PC-9 (cell line): ENCODE data around the gene MACROD1. TPM values are rescaled to one million over a fixed set of nuclear protein-coding genes. Genes with fewer than 3 reads are reported as not detected.

Experiments used
- BruUV-seq: library from RNA; stranded (reverse); fragments of 400-500 nt; replicated peaks from 2 replicates; lab custom pipeline; 2021; lab: Mats Ljungman, UMichigan
- CTCF ChIA-PET: fragments of 300-600 bp; sonication (Branson Sonifier 250); formaldehyde crosslinking; loops from one replicate; lab custom pipeline; 2022; ENCODE audit warnings: antibody characterized with exemption; lab: Charles Lee
- POLR2A ChIA-PET: fragments of 300-600 bp; sonication (Branson Sonifier 250); formaldehyde crosslinking; loops from one replicate; lab custom pipeline; 2022; ENCODE audit warnings: antibody characterized with exemption; ENCODE audit not compliant: unreplicated experiment; lab: Charles Lee
- DNase-seq, 2 experiments: peaks; one replicate each; pipeline versions ENCODE4 v3.0.0 to v3.0.0-alpha.2; 2015 to 2022; ENCODE audit warnings: mixed read lengths in 1 of 2
- H2AFZ ChIP-seq: fragments of 200-600 bp; sonication (generic); 2 replicates; pipeline ENCODE4 v1.8.1; 2017; ENCODE audit warnings: antibody characterized with exemption
- H3F3A ChIP-seq: fragments of 200-600 bp; sonication (generic); 2 replicates; pipeline ENCODE4 v1.8.1; 2017; ENCODE audit warnings: antibody characterized with exemption, mild to moderate bottlenecking, low read depth; ENCODE audit not compliant: insufficient read depth
- H3K27ac ChIP-seq: fragments of 200-600 bp; sonication (generic); 2 replicates; pipeline ENCODE4 v1.6.1; 2016; ENCODE audit warnings: mixed run types
- H3K27me3 ChIP-seq: fragments of 200-600 bp; sonication (generic); 2 replicates; pipeline ENCODE4 v1.6.1; 2016; ENCODE audit warnings: low read depth, mixed run types; ENCODE audit not compliant: insufficient read depth
- H3K36me3 ChIP-seq: fragments of 200-600 bp; sonication (generic); 2 replicates; pipeline ENCODE4 v1.6.1; 2016; ENCODE audit warnings: low read depth, mixed run types
- H3K4me1 ChIP-seq: fragments of 200-600 bp; sonication (generic); replicated peaks from 2 replicates; pipeline ENCODE4 v1.6.1; 2016; ENCODE audit warnings: mixed run types; ENCODE audit not compliant: insufficient read depth
- H3K4me2 ChIP-seq: fragments of 200-600 bp; sonication (generic); 2 replicates; pipeline ENCODE4 v1.6.1; 2017; ENCODE audit warnings: mixed run types
- H3K4me3 ChIP-seq: fragments of 200-600 bp; sonication (generic); 2 replicates; pipeline ENCODE4 v1.6.1; 2016; ENCODE audit warnings: mixed run types
- H3K79me2 ChIP-seq: fragments of 200-600 bp; sonication (generic); 2 replicates; pipeline ENCODE4 v1.6.1; 2017; ENCODE audit warnings: low read depth, mixed run types
- H3K9me2 ChIP-seq: fragments of 200-600 bp; sonication (generic); 2 replicates; pipeline ENCODE4 v1.8.1; 2017; ENCODE audit warnings: mild to moderate bottlenecking; ENCODE audit not compliant: insufficient read depth
- H3K9me3 ChIP-seq: fragments of 200-600 bp; sonication (generic); 2 replicates; pipeline ENCODE4 v1.8.1; 2016; ENCODE audit warnings: low read depth; ENCODE audit not compliant: insufficient read depth
- H4K20me1 ChIP-seq: fragments of 200-600 bp; sonication (generic); 2 replicates; pipeline ENCODE4 v1.8.1; 2017; ENCODE audit not compliant: insufficient read depth
- EZH2 ChIP-seq: fragments of 200-600 bp; sonication (generic); IDR thresholded peaks from 2 replicates; pipeline ENCODE4 v1.8.0; 2017; ENCODE audit warnings: antibody characterized with exemption, low read depth
- intact Hi-C: fragments of 100-400 bp; cut with micrococcal nuclease; formaldehyde crosslinking; loops from one replicate; pipeline ENCODE4 v1.10.0; 2022; ENCODE audit not compliant: unreplicated experiment
- total RNA-seq: library from RNA; stranded (reverse); gene quantifications from 2 replicates; pipeline ENCODE4 v1.2.3, GENCODE V29; 2021
- TF ChIP-seq, protein P1 (sequence below): fragments of 200-600 bp; sonication (generic); conservative IDR thresholded peaks from 2 replicates; pipeline ENCODE4 v1.6.1; 2017; ENCODE audit warnings: mixed run types, antibody characterized with exemption, mild to moderate bottlenecking, moderate library complexity

The MACROD1 gene
- total RNA-seq, 1 experiment from 2014 or later = 41.0 TPM

- BruUV-seq = no TSS peak
- intact Hi-C loops = no loop called here
These were observed 56.6 kb downstream of the MACROD1 start for GRCh38 chr11:64109332-64109731.

GRCh38 chr11:64107303-64107702 lies 58.6 kb downstream of the MACROD1 start:
- POLR2A ChIA-PET = no interaction called here
- Histone ChIP-seq H2AFZ (no peak overlapping the region), H3K79me2 (no peaks in the 10 kb centered on the region), H3K9me2 (no peaks in the 10 kb centered on the region), H4K20me1 (peaks cover 50% of the 10 kb centered on the region), H3K9me3 (no peaks in the 10 kb centered on the region), H3K27me3 (no peaks in the 10 kb centered on the region), H3K4me2 (no peak overlapping the region), H3F3A (no peaks in the 10 kb centered on the region), H3K27ac (no peak overlapping the region), H3K4me3 (no peak overlapping the region), H3K4me1 (no peaks in the 10 kb centered on the region), H3K36me3 (no peaks in the 10 kb centered on the region)
- intact Hi-C loops = no loop called here
- DNase-seq = no peak
- CTCF ChIA-PET = no interaction called here
- BruUV-seq = no TSS peak
- TF ChIP-seq, protein P1, sequence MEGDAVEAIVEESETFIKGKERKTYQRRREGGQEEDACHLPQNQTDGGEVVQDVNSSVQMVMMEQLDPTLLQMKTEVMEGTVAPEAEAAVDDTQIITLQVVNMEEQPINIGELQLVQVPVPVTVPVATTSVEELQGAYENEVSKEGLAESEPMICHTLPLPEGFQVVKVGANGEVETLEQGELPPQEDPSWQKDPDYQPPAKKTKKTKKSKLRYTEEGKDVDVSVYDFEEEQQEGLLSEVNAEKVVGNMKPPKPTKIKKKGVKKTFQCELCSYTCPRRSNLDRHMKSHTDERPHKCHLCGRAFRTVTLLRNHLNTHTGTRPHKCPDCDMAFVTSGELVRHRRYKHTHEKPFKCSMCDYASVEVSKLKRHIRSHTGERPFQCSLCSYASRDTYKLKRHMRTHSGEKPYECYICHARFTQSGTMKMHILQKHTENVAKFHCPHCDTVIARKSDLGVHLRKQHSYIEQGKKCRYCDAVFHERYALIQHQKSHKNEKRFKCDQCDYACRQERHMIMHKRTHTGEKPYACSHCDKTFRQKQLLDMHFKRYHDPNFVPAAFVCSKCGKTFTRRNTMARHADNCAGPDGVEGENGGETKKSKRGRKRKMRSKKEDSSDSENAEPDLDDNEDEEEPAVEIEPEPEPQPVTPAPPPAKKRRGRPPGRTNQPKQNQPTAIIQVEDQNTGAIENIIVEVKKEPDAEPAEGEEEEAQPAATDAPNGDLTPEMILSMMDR = no peak
- no peak for TF ChIP-seq EZH2

More at GRCh38 chr11:64109332-64109731, 56.6 kb downstream of the MACROD1 start:
- no peak for DNase-seq
- ChIA-PET CTCF (interaction anchor here (0.5 to 0.7 kb wide), 2 partner anchors 301 to 518 kb away, joined by 4 to 9 read pairs; no protein-coding TSS in a partner anchor), POLR2A (interaction anchor here (0.6 kb wide), 1 partner anchor 721 kb away, joined by 5 read pairs; no protein-coding TSS in a partner anchor)
- H2AFZ ChIP-seq = no peak overlapping the region
- no peaks in the 10 kb centered on the region for H3F3A ChIP-seq
- H3K4me3 ChIP-seq = no peak overlapping the region
- peaks cover 41% of the 10 kb centered on the region for H4K20me1 ChIP-seq
- H3K4me1 ChIP-seq = no peaks in the 10 kb centered on the region
- no peaks in the 10 kb centered on the region for H3K36me3 ChIP-seq
- H3K27me3 ChIP-seq = no peaks in the 10 kb centered on the region
- H3K4me2 ChIP-seq = no peak overlapping the region
- H3K9me3 ChIP-seq = no peaks in the 10 kb centered on the region
- H3K27ac ChIP-seq = no peak overlapping the region
- no peaks in the 10 kb centered on the region for H3K9me2 ChIP-seq
- no peak for TF ChIP-seq EZH2
- TF ChIP-seq, protein P1 = no peak
- H3K79me2 ChIP-seq = no peaks in the 10 kb centered on the region

DNA sequence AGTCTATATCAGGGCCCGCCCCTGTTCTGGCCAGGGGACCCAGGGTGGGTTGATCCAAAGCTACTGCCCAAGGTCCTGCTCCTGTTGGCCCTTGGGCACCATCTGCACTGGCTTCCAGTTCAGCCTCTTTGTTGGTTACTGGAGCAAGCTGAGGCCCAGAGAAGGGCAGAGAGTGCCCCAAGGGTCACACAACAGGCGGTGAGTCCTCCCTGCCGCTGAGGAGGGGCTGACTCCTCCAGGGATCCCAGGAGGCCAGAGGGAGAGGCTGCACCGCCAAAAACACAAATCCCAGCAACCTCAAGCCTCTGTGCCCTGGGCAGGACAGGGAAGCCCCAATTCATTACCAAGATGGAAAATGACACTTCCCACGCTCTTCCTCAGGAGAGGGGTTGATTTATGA lies 61.3 kb downstream of the MACROD1 start:
- ChIA-PET CTCF (no interaction called here), POLR2A (no interaction called here)
- H3K36me3 ChIP-seq = no peaks in the 10 kb centered on the region
- no peaks in the 10 kb centered on the region for H3K4me1 ChIP-seq
- H3K9me3 ChIP-seq = no peaks in the 10 kb centered on the region
- H3K27ac ChIP-seq = no peak overlapping the region
- H3K4me2 ChIP-seq = no peak overlapping the region
- no peaks in the 10 kb centered on the region for H3K27me3 ChIP-seq
- no peaks in the 10 kb centered on the region for H3K79me2 ChIP-seq
- no peak for DNase-seq
- no peaks in the 10 kb centered on the region for H3K9me2 ChIP-seq
- no peaks in the 10 kb centered on the region for H3F3A ChIP-seq
- peaks cover 52% of the 10 kb centered on the region for H4K20me1 ChIP-seq
- intact Hi-C loops = no loop called here
- no peak for TF ChIP-seq EZH2
- TF ChIP-seq, protein P1 = no peak
- H2AFZ ChIP-seq = no peak overlapping the region
- no TSS peak for BruUV-seq
- no peak overlapping the region for H3K4me3 ChIP-seq
